Femur (tissue), 1 donor: ENCODE results near the gene CROCC2.

Source experiments
- DNase-seq: peaks from one replicate; pipeline ENCODE4 v3.0.0-alpha.2; 2017

CROCC2 gene

DNA sequence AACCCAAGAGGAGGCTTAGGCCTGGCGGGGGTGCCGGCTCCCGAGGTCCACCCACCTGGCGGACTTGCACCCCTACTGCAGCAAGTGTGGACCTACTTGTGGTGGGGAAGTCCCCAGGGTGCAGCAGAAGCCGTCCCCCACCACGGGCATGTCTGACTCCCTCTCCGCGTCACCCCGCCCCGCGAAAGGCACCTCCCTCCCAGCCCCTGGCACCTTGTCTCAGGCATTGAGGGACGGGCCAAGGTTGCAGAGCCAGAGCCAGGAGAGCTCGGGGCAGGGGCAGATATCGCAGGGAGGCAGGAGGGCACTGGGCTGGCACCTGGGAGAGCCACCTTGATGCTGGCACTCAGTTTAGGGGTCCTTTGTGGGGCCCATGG is 19.0 kb downstream of the CROCC2 start:
- peak; percentile 16 for DNase-seq

- peak; percentile 16 for DNase-seq
Observed at GRCh38 chr2:240925568-240926515, 19.7 kb downstream of the CROCC2 start.

- DNase-seq = peak; percentile 15
Observed at GRCh38 chr2:240926516-240927389, 20.6 kb downstream of the CROCC2 start.

GRCh38 chr2:240927390-240927781 is 21.2 kb downstream of the CROCC2 start:
- no peak for DNase-seq

DNA sequence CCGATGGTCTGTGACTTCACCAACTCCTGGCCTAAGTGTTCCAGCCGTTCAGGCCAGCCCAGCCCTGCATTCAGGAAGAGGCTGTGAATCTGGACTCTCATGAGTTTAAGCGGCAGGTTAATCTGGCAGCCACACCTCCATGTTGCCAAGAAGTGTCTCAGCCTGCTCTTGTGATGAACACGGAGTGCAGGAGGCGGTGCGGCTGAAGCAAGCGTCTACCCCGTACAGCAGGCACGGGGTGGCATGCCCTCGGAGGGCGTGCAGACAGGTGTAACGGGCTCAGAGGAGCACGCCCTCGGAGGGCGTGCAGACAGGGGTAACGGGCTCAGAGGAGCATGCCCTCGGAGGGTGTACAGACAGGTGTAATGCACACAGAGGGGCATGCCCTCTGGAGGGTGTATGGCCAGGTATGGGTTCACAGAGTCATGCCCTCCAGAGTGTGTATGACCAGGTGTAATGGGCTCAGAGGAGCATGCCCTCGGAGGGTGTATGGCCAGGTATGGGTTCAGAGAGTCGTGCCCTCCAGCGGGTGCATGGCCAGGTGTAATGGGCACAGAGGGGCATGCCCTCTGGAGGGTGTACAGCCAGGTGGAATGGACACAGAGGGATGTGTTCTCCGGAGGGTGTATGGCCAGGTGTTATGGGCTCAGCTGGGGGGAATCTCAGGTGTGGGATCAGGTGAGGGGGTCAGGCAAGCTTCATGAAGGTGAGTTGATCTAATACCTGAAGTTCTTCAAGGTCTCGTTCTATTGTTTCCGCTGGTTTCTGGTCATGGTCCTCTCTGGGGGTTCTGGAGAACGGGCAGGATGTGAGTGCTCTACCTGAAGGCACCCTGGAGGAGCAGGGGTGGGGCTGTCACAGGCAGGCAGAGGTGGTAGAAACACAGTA is 22.6 kb downstream of the CROCC2 start:
- peak; percentile 10 for DNase-seq

DNA sequence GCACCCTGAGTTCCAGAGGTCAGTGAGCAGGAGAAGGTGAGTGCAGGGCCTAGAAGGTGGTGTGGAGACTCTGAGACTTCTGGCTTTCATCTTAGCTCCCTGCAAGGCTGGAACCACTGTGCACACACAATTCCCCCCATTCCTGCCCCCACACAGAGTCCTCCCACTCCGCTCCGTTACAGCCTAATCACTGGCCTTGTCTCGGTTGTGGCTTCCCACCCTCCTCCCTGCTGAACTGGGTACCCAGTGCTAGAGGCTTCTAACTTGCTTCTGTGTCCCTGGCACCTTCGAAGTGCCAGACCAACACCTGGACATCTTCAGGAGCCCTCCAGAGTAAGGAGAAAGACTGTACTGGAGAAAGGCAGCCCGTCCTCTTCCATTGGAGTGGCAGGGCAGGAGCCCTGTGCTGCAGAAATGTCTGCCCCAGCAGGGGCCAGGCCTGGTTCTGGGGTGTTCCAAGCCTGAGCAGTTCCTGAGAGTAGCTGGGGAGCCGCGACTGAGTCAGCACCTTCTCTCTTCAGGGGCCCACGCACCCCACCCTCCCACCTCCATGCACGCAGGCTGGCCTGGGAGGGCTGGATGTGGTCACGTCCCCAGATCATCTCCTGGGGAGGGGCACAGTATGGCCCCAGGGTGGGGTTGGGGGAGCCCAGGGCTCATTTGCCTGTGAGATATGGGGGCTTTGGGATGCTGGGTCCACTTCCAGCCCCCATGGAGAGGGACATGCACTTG is 23.4 kb downstream of the CROCC2 start:
- DNase-seq = peak; percentile 14

DNA sequence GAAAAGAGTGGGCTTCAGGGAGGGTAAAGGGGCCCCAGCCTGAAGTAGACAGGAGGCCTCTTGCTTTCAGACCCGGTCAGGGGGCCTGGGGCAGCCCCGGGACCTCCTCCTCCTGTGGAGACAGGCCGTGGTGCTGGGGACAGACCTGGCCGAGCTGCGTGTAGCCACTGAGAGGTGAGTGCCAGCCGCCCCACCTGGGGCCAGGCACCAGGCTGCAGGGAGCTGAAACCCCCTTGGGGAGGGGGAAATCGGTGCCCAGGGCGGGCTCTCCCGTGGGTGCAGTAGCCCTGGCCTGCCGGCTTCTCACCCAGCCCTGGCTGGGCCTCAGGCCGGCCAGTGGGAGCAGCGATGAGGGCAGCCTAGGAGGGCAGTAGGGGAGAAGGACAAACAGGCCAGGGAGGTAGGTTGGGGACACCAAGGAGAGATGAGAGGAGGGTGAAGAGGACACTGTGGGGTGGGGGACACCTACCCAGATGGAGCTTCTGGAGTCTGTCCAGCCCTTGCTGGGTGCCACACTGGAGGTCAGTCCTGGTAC is 24.0 kb downstream of the CROCC2 start:
- peak; percentile 10 for DNase-seq

GRCh38 chr2:240930631-240931318 is 24.6 kb downstream of the CROCC2 start:
- peak; percentile 11 for DNase-seq

DNA sequence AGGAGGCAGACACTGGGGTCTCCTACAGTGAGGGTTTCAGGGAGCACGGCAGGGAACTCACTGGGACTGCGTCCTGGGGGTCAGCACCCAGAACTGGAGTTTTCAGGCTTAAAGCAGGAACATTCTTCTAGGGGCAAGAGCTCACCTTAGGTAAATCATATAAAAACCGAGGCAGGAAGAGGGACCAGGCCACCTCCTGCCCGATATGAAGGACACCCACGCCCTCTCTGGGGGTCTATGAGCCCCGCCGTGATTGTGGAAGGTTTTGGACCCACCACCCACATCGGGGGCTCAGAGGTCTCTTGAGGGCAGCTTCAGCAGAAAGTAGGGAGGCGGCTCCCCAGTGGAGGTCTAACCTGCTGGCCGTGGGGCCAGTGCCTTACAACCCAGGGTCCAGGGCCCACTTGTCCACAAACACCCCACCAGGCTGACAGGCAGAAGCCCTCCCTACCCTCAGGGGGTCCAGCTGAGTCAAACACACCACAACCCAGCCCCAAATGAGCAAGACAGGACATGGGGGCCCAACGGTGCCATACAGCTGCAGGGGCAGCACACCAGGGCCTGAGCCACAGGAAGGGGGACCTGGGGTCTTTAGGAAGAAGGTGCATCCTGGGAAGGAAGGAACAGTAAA is 25.3 kb downstream of the CROCC2 start:
- DNase-seq = peak; percentile 6

DNA sequence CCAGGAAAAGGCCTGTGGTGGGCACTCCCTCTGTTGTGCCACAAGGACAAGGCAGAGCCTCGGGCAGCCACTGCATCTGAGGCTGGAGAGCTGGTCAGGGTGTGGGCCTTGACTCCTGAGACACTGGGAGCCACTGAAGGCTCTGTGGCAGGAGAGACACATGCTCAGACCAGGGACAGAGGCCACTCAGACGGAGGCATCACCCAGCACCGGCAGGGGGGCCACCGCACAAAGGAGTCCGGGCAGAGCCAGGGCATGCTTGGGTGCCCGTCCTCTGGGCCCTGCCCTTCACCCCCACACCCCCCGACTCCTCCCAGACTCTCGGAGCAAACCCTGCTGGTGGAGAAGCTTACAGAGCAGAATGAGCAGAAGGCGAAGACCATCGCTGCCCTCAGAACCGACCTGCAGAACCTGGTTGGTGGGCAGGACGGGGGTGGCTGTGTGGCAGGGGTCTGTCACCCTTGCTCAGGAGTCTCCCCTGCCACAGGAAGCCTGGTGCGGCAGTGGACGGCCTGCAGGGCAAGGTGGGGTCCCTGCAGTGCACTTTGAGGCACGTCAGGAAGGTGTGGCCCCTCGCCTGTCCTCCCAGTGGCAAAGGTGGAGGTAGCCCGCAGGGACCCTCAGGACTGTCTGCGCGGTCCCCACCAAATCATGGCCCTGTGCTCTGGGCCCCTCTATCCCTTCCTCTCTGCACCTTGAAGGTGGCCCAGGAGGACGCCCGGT is 26.0 kb downstream of the CROCC2 start:
- DNase-seq = peak; percentile 13

GRCh38 chr2:240932724-240933047 is 26.6 kb downstream of the CROCC2 start:
- no peak for DNase-seq

DNA sequence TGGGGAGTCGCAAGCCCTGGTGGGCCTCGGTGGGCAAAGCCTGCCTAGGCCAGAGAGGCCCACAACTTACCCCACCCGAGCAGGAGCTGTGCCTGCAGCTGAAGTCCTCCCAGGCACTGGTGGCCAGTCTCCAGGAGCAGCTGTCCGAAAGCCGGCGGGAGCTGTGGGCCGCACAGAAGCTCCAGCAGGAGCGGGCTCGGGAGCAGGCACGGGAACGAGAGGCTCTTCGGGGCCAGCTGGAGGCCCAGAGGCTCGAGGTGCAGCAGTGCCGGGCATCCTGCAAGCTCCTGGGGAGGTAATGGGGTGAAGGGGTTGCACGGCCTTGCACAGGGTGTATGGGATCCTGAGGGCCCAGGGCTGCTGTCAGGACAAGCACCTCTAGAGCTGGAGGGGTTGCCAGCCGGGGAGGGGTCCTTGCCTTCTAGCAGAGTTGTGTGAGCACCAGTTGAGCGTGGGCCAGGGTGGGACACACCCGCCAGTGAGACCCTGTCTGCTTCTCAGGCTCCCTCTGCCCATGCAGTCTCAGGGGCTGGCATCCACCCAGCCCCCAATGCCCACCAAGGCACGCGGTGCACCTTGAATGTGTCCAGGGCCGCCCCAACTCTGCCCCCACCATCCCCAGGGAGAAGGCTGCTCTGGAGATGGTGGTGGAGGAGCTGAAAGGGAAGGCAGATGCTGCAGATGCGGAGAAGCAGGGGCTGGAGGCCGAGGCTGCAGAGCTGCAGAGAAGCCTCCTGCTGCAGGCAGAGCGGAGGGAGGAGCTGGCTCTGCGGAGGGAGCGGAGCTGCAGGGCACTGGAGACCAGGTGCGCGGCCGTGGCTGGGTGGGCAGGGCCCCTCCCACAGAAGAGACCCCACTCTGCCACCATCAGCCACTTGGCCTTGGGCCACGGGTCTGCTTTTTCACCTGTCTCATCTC is 27.2 kb downstream of the CROCC2 start:
- DNase-seq = peak; percentile 44

DNA sequence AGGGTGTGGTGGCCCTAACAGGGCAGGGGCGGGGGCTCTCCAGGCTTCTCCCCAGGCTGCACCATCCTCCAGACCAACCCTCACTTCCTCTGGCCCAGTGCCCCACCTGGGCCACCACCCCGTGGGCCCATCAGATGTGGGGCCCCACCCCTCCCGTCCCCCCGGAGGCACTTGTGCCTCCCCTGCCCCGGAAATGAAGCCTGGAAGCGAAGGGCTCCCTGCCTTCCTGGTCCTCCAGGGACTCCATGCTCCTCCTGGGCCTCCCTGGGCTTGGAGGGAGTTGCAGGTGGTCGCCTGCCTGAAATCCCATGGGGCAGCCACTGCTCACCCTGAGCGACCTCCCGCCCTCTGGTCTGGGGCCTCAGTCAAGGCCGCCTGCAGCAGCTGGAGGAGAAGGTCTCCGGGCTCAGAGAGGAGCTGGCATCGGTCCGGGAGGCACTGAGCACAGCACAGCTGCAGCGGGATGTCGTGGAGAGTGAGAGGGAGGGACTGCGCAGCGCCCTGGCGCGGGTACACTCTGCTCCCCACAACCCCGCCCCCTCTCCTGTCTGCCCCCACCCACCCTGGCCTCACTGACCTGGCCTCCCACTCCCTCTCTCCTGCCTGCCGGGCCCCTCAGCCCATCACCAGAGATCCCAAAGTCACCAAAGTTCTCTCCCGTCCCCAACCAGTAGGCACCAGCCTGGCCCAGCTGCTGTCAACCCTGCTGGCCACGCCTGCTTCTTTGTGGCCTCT is 28.0 kb downstream of the CROCC2 start:
- DNase-seq = peak; percentile 61

DNA sequence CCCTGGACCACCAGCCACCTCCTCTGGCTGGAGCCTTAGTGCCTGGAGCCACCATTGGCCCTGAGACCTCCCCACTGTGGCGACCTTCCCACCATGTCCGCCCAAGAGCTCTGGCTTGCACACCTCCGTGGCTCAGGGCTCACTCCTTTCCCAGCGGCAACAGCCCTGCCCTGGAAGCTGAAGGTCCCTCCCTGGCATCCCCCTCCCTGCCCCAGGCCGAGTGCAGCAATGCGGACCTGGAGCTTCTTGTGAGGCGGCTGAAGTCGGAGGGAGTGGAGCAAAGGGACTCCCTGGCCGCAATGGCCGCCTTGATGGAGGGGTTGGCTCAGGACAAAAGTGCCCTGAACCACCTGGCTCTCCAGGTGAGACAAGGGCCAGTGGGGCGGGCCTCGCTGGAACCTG is 28.6 kb downstream of the CROCC2 start:
- peak; percentile 5 for DNase-seq

- DNase-seq = peak; percentile 51
Observed at GRCh38 chr2:240935103-240935876, 29.2 kb downstream of the CROCC2 start.

DNA sequence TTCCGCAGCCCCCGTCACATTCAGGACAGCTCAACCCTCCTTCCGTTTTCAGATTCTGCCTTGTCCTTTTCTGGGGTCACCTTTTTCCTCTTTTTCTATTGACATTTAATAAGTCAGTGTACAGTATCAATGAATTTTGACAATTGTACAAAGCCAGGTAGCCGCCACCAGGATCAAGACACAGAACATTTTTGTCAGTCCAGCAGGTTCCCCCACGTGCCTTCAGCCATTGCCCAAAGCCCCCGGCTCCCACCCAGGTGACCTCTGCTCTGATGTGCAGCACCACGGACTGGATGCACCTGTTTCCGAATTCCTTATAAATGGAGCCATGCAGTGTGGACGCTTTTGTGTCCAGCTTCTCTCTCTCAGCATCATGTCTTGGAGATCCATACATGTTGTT is 30.0 kb downstream of the CROCC2 start:
- DNase-seq = no peak

- DNase-seq = peak; percentile 14
Observed at GRCh38 chr2:240946046-240946445, 39.9 kb downstream of the CROCC2 start.
